ENCODE results near the gene FN3KRP. TPM values are rescaled to one million over a fixed set of nuclear protein-coding genes. Genes with fewer than 3 reads are reported as not detected.
"Not testable (repeated sequence)": the region's sequence is repeated elsewhere in the genome, so short reads cannot be mapped to it uniquely, and the experiment has no call there.

FN3KRP gene
- total and polyA plus RNA-seq, 9 donors, result 9.9 to 51.5 (median 39.0) TPM

DNA sequence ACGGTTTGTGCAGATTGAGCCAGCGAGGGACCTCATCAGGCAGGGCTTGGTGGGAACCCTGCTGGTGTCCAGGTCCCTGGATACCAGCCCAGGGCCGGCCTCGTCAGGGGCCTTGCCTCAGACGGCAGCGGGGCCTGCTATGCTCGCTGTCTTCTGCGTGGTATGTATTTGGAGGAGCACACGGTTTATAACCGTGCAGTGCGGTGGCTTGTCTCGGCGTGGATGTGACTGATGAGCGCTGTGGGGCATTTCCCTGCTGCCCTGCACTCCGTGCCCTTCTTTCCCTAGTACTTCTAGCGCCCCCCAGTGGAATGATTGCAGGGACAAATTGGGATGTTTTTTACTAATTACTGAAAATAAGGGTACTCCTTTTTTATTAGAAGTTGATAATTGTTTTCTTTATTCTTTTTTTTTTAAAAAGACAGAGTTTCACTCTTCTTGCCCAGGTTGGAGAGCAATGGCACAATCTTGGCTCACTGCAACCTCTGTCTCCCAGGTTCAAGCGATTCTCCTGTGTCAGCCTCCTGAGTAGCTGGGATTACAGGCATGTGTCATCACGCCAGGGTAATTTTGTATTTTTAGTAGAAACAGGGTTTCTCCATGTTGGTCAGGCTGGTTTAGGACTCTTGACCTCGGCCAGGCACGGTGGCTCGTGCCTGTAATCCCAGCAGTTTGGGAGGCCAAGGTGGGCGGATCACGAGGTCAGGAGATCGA is 50.7 kb downstream of the FN3KRP start:
- no peaks in the 10 kb centered on the region for H3K36me3 ChIP-seq
- H3K9me3 ChIP-seq, result no peaks in the 10 kb centered on the region
- peak in 1 of 5 donors; percentile 48 for DNase-seq
- H3K4me1 ChIP-seq (ENCODE audit: insufficient read depth), result peaks cover 1% of the 10 kb centered on the region
- TF ChIP-seq EP300 (IDR thresholded peaks at IDR 0.05) (no peak), POLR2A (IDR thresholded peaks at IDR 0.05) (no peak)
- TF ChIP-seq, protein P1, sequence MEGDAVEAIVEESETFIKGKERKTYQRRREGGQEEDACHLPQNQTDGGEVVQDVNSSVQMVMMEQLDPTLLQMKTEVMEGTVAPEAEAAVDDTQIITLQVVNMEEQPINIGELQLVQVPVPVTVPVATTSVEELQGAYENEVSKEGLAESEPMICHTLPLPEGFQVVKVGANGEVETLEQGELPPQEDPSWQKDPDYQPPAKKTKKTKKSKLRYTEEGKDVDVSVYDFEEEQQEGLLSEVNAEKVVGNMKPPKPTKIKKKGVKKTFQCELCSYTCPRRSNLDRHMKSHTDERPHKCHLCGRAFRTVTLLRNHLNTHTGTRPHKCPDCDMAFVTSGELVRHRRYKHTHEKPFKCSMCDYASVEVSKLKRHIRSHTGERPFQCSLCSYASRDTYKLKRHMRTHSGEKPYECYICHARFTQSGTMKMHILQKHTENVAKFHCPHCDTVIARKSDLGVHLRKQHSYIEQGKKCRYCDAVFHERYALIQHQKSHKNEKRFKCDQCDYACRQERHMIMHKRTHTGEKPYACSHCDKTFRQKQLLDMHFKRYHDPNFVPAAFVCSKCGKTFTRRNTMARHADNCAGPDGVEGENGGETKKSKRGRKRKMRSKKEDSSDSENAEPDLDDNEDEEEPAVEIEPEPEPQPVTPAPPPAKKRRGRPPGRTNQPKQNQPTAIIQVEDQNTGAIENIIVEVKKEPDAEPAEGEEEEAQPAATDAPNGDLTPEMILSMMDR (IDR thresholded peaks at IDR 0.05), result no peak
- intact Hi-C loops (cut with DNase I), result loop anchor here in 1 of 4 donors (5.0 kb wide), 1 partner anchor 415 kb away; no protein-coding TSS in a partner anchor
- H3K4me3 ChIP-seq, result no peak overlapping the region
- no peak overlapping the region for H3K27ac ChIP-seq
- no peaks in the 10 kb centered on the region for H3K27me3 ChIP-seq
- WGBS, 3 donors, result 81 to 85% (median 84%) methylated on average over 24 of the region's 24 CpGs

DNA sequence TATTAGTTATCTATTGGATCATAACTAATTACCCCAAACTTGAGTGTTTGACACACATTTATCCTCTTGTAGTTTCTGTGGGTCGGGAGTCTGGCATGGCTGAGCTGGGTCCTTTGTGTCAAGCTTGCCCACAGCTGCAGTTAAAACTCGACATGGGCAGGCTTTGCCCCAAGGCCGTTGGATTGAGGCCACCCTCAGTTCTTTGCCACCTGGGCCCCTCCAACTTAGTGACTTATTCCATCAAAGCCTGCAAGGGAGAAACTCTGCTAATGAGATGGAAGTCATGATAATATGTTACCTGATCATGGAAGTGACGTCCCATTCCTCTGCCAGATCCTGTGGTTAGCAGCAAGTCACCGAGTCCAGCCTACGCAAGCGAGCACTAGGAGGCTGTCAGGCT is 52.5 kb downstream of the FN3KRP start:
- 79 to 89% (median 83%) methylated on average over 7 of the region's 7 CpGs for WGBS, 3 donors
- no peaks in the 10 kb centered on the region for H3K27me3 ChIP-seq
- H3K4me1 ChIP-seq (ENCODE audit: insufficient read depth), result peaks cover 1% of the 10 kb centered on the region
- DNase-seq, result no peak
- intact Hi-C loops (cut with DNase I), result loop anchor here in 1 of 4 donors (5.0 kb wide), 1 partner anchor 417 kb away; no protein-coding TSS in a partner anchor
- no peak overlapping the region for H3K4me3 ChIP-seq
- no peaks in the 10 kb centered on the region for H3K9me3 ChIP-seq
- TF ChIP-seq POLR2A (IDR thresholded peaks at IDR 0.05) (no peak), EP300 (IDR thresholded peaks at IDR 0.05) (no peak)
- TF ChIP-seq, protein P1 (IDR thresholded peaks at IDR 0.05), result no peak
- H3K36me3 ChIP-seq, result no peaks in the 10 kb centered on the region
- no peak overlapping the region for H3K27ac ChIP-seq

DNA sequence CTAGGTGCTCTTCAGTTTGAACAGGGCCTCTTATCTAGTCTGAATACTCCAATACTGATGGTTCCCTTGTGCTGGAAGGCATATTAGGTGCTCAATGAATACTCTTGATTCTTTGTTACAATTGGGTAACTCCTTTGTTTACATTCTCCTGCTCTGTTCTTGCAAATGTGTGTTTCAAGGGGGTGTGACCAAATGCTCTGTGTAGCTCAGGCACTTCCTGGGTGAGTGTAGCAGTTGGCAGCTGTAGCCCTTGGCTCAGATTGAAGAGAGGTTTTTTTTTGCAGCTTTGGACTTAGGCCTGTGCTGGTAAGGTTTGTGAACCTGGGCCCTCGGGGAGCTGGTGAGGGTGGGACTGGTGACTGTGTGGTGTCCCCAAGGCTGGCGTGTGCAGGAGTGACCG is 55.5 kb downstream of the FN3KRP start:
- Histone ChIP-seq H3K36me3 (no peaks in the 10 kb centered on the region), H3K4me1 (ENCODE audit: insufficient read depth) (no peaks in the 10 kb centered on the region), H3K27me3 (no peaks in the 10 kb centered on the region), H3K27ac (no peak overlapping the region), H3K4me3 (no peak overlapping the region), H3K9me3 (no peaks in the 10 kb centered on the region)
- TF ChIP-seq, protein P1 (IDR thresholded peaks at IDR 0.05), result no peak
- TF ChIP-seq EP300 (IDR thresholded peaks at IDR 0.05) (no peak), POLR2A (IDR thresholded peaks at IDR 0.05) (no peak)
- 86 to 89% (median 87%) methylated on average over 3 of the region's 3 CpGs for WGBS, 3 donors
- no peak for DNase-seq
- intact Hi-C loops (cut with DNase I), result loop anchor here in 2 of 4 donors (5.0 to 10.0 kb wide), 2 partner anchors 417 to 420 kb away; partner anchors contain the start of gene TEX19 (in 1 of the 2)

DNA sequence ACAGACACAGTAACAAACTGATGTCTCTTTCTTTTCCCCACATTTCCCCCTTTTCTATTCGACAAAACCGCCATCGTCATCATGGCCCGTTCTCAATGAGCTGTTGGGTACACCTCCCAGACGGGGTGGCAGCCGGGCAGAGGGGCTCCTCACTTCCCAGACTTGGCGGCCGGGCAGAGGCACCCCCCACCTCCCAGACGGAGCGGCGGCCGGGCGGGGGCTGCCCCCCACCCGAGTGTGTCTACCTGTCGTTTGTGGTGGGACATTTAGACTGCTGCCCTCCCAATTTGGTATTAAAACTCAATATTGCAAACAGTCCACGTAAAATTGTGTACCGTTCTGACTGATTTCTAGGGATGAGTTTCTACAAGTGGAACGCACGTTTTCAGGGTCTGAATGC is 58.0 kb downstream of the FN3KRP start:
- 80 to 85% (median 85%) methylated on average over 19 of the region's 19 CpGs for WGBS, 3 donors
- H3K9me3 ChIP-seq; H3K4me3 ChIP-seq; H3K27me3 ChIP-seq; DNase-seq; H3K27ac ChIP-seq; H3K4me1 ChIP-seq (ENCODE audit: insufficient read depth); H3K36me3 ChIP-seq: not testable (repeated sequence)
- intact Hi-C loops (cut with DNase I), result loop anchor here in 3 of 4 donors (2.0 to 10.0 kb wide), 3 partner anchors 420 to 424 kb away; partner anchors contain the start of gene TEX19 (in 1 of the 3)

Measured in ovary (tissue), 9 donors.